HG03457 (cell line): ENCODE data around the gene E2F4.

ENCODE experiments used
- ATAC-seq: cut with Tn5 transposase; IDR thresholded peaks from one replicate; pipeline ENCODE4 v1.9.1; 2021; ENCODE audit warnings: moderate number of reproducible peaks; ENCODE audit not compliant: unreplicated experiment

E2F4 gene

GRCh38 chr16:67190448-67191399, 1.2 kb upstream of the E2F4 start:
- ATAC-seq = no peak

- ATAC-seq = no peak
Observed at GRCh38 chr16:67191411-67191994, 452 bp upstream of the E2F4 start.

GRCh38 chr16:67192781-67193361, 916 bp downstream of the E2F4 start:
- ATAC-seq = no peak

GRCh38 chr16:67193536-67193935, 1.6 kb downstream of the E2F4 start:
- no peak for ATAC-seq

- ATAC-seq = no peak
Observed at GRCh38 chr16:67194260-67194659, 2.3 kb downstream of the E2F4 start.

- ATAC-seq = no peak
Observed at GRCh38 chr16:67195676-67196075, 3.7 kb downstream of the E2F4 start.

GRCh38 chr16:67196881-67197280, 4.9 kb downstream of the E2F4 start:
- no peak for ATAC-seq

- no peak for ATAC-seq
Observed at GRCh38 chr16:67197704-67198103, 5.7 kb downstream of the E2F4 start.

GRCh38 chr16:67198238-67198734, 6.3 kb downstream of the E2F4 start:
- ATAC-seq = no peak

GRCh38 chr16:67199011-67199807, 7.3 kb downstream of the E2F4 start, which contains the start of gene ELMO3:
TSS of gene ELMO3 (plus strand) at chr16:67199131. CDS start at chr16:67199327, 196 bp downstream.
- no peak for ATAC-seq

- no peak for ATAC-seq
Observed at GRCh38 chr16:67199808-67200198, 7.8 kb downstream of the E2F4 start.

- ATAC-seq = no peak
Observed at GRCh38 chr16:67200491-67200890, 8.5 kb downstream of the E2F4 start.

- no peak for ATAC-seq
Observed at GRCh38 chr16:67201411-67202345, 9.7 kb downstream of the E2F4 start.

- ATAC-seq = no peak
Observed at GRCh38 chr16:67202426-67202825, 10.5 kb downstream of the E2F4 start.

- ATAC-seq = no peak
Observed at GRCh38 chr16:67202956-67203493, 11.1 kb downstream of the E2F4 start.

GRCh38 chr16:67204076-67204475, 12.1 kb downstream of the E2F4 start:
- no peak for ATAC-seq

GRCh38 chr16:67206129-67206837, 14.3 kb downstream of the E2F4 start:
- no peak for ATAC-seq

GRCh38 chr16:67206838-67207248, 14.9 kb downstream of the E2F4 start:
- ATAC-seq = no peak
